A673 (cell line): ENCODE results near the gene MIOS. TPM values are rescaled to one million over a fixed set of nuclear protein-coding genes. Genes with fewer than 3 reads are reported as not detected.
"Not testable (repeated sequence)": the region's sequence is repeated elsewhere in the genome, so short reads cannot be mapped to it uniquely, and the experiment has no call there.

Experiments used
- BruUV-seq: library from RNA; stranded (reverse); fragments of 400-500 nt; replicated peaks from 2 replicates; lab custom pipeline; 2021; lab: Mats Ljungman, UMichigan
- CTCF ChIA-PET: fragments of 300-600 bp; sonication (Branson Sonifier 250); formaldehyde crosslinking; loops from one replicate; lab custom pipeline; 2022; ENCODE audit warnings: antibody characterized with exemption; lab: Charles Lee
- POLR2A ChIA-PET: fragments of 300-600 bp; sonication (Branson Sonifier 250); formaldehyde crosslinking; loops from one replicate; lab custom pipeline; 2022; ENCODE audit warnings: antibody characterized with exemption; ENCODE audit not compliant: low non-redundant PET; lab: Charles Lee
- DNase-seq: peaks from one replicate; pipeline ENCODE4 v3.0.0-alpha.2; 2015; ENCODE audit warnings: low spot score
- H3K27ac ChIP-seq: fragments of 200-600 bp; sonication (generic); 2 replicates; pipeline ENCODE4 v1.5.1; 2016; ENCODE audit warnings: mixed run types, low read depth, mild to moderate bottlenecking, mixed read lengths, antibody characterized with exemption, low read length; ENCODE audit not compliant: poor library complexity, severe bottlenecking
- H3K27me3 ChIP-seq: fragments of 200-600 bp; sonication (generic); replicated peaks from 2 replicates; pipeline ENCODE4 v1.6.1; 2017; ENCODE audit warnings: mixed run types, low read depth, mild to moderate bottlenecking, mixed read lengths, antibody characterized with exemption, low read length; ENCODE audit not compliant: insufficient read depth, poor library complexity
- H3K36me3 ChIP-seq: fragments of 200-600 bp; sonication (generic); 2 replicates; pipeline ENCODE4 v1.6.1; 2016; ENCODE audit warnings: mixed run types, mild to moderate bottlenecking, mixed read lengths, antibody characterized with exemption, low read length; ENCODE audit not compliant: insufficient read depth, poor library complexity, severe bottlenecking
- H3K4me1 ChIP-seq: fragments of 200-600 bp; sonication (generic); 2 replicates; pipeline ENCODE4 v1.6.1; 2017; ENCODE audit warnings: mixed run types, mild to moderate bottlenecking, mixed read lengths, antibody characterized with exemption, low read length; ENCODE audit not compliant: insufficient read depth, poor library complexity, severe bottlenecking
- H3K4me3 ChIP-seq: fragments of 200-600 bp; sonication (generic); 2 replicates; pipeline ENCODE4 v1.5.1; 2016; ENCODE audit warnings: low read depth, mixed run types, mild to moderate bottlenecking, mixed read lengths, low read length; ENCODE audit not compliant: poor library complexity, severe bottlenecking
- H3K9me3 ChIP-seq: fragments of 200-600 bp; sonication (generic); 2 replicates; pipeline ENCODE4 v1.6.1; 2016; ENCODE audit warnings: mixed run types, low read depth, mild to moderate bottlenecking, mixed read lengths, antibody characterized with exemption, low read length; ENCODE audit not compliant: poor library complexity, severe bottlenecking
- CTCF ChIP-seq: fragments of 300-800, 200-600 bp; sonication (generic); conservative IDR thresholded peaks from 2 replicates; pipeline ENCODE4 v1.5.1; 2017; ENCODE audit warnings: low read depth, mild to moderate bottlenecking, antibody characterized with exemption, low read length, moderate library complexity, mixed read lengths
- EZH2 ChIP-seq: fragments of 200-600 bp; sonication (generic); IDR thresholded peaks from 2 replicates; pipeline ENCODE4 v1.6.1; 2017; ENCODE audit warnings: borderline replicate concordance, low read depth, mild to moderate bottlenecking, mixed read lengths, antibody characterized with exemption, low read length; ENCODE audit not compliant: poor library complexity, severe bottlenecking
- intact Hi-C: fragments of 100-400 bp; cut with micrococcal nuclease; formaldehyde crosslinking; loops from one replicate; pipeline ENCODE4 v1.10.0; 2022; ENCODE audit not compliant: unreplicated experiment
- total RNA-seq: library from RNA; stranded (reverse); gene quantifications from 2 replicates; pipeline ENCODE4 v1.2.3, GENCODE V29; 2021

The MIOS gene
- total RNA-seq, 1 experiment from 2014 or later = 19.2 TPM

GRCh38 chr7:7557252-7557651 lies 9.4 kb upstream of the MIOS start:
- POLR2A ChIA-PET = interaction anchor here (0.7 kb wide), 1 partner anchor 586 kb away, joined by 6 read pairs; no protein-coding TSS in a partner anchor
- no peak for DNase-seq
- intact Hi-C loops = no loop called here
- CTCF ChIA-PET = no interaction called here
- H3K4me1 ChIP-seq = peaks cover 19% of the 10 kb centered on the region
- no peak overlapping the region for H3K27ac ChIP-seq
- H3K4me3 ChIP-seq = no peak overlapping the region
- BruUV-seq = no TSS peak
- peaks cover 5% of the 10 kb centered on the region for H3K9me3 ChIP-seq
- H3K27me3 ChIP-seq = no peaks in the 10 kb centered on the region
- no peak for TF ChIP-seq EZH2
- TF ChIP-seq CTCF = no peak
- H3K36me3 ChIP-seq = no peaks in the 10 kb centered on the region

- H3K4me1 ChIP-seq, H3K9me3 ChIP-seq, DNase-seq, H3K27me3 ChIP-seq, POLR2A ChIA-PET, H3K27ac ChIP-seq, H3K4me3 ChIP-seq, intact Hi-C loops, BruUV-seq, H3K36me3 ChIP-seq, CTCF ChIA-PET: not testable (repeated sequence)
Measured at GRCh38 chr7:7561591-7561990, 5.1 kb upstream of the MIOS start.

GRCh38 chr7:7562736-7563135 lies 3.9 kb upstream of the MIOS start:
- peaks cover 9% of the 10 kb centered on the region for H3K4me1 ChIP-seq
- H3K4me3 ChIP-seq = no peak overlapping the region
- intact Hi-C loops = no loop called here
- no peak for DNase-seq
- no TSS peak for BruUV-seq
- peaks cover 5% of the 10 kb centered on the region for H3K9me3 ChIP-seq
- TF ChIP-seq EZH2 = no peak
- no peak for TF ChIP-seq CTCF
- ChIA-PET CTCF (no interaction called here), POLR2A (no interaction called here)
- no peak overlapping the region for H3K27ac ChIP-seq
- H3K36me3 ChIP-seq = no peaks in the 10 kb centered on the region
- H3K27me3 ChIP-seq = no peaks in the 10 kb centered on the region

- POLR2A ChIA-PET = no interaction called here
- BruUV-seq = no TSS peak
- H3K4me1 ChIP-seq = peaks cover 15% of the 10 kb centered on the region
- CTCF ChIA-PET = no interaction called here
- no peak overlapping the region for H3K4me3 ChIP-seq
- no peak overlapping the region for H3K27ac ChIP-seq
- H3K36me3 ChIP-seq = no peaks in the 10 kb centered on the region
- intact Hi-C loops = no loop called here
- H3K27me3 ChIP-seq = no peaks in the 10 kb centered on the region
- DNase-seq = no peak
- no peak for TF ChIP-seq EZH2
- TF ChIP-seq CTCF = no peak
- peaks cover 5% of the 10 kb centered on the region for H3K9me3 ChIP-seq
Measured at GRCh38 chr7:7563269-7563668, 3.4 kb upstream of the MIOS start.
